HG03097 (cell line): ENCODE results near the gene TRPM5.

ENCODE experiments used
- ATAC-seq: cut with Tn5 transposase; IDR thresholded peaks from one replicate; pipeline ENCODE4 v1.9.1; 2021; ENCODE audit not compliant: unreplicated experiment, low FRiP score

The TRPM5 gene

GRCh38 chr11:2423157-2424025, 20.9 kb downstream of the TRPM5 start:
- no peak for ATAC-seq

- ATAC-seq: no peak
These were observed 21.7 kb downstream of the TRPM5 start for GRCh38 chr11:2422461-2423156.

- ATAC-seq: no peak
These were observed 22.3 kb downstream of the TRPM5 start for GRCh38 chr11:2421996-2422395.

- ATAC-seq: no peak
These were observed 22.9 kb downstream of the TRPM5 start for GRCh38 chr11:2421226-2421994.

GRCh38 chr11:2420502-2421225, 23.6 kb downstream of the TRPM5 start:
- no peak for ATAC-seq

- ATAC-seq: no peak
These were observed 24.4 kb downstream of the TRPM5 start for GRCh38 chr11:2419638-2420501.

GRCh38 chr11:2418693-2419360, 25.5 kb downstream of the TRPM5 start:
- no peak for ATAC-seq

- ATAC-seq: no peak
These were observed 26.2 kb downstream of the TRPM5 start for GRCh38 chr11:2417856-2418692.

- ATAC-seq: no peak
These were observed 27.5 kb downstream of the TRPM5 start for GRCh38 chr11:2416765-2417164.

- ATAC-seq: no peak
These were observed 28.5 kb downstream of the TRPM5 start for GRCh38 chr11:2415601-2416380.

GRCh38 chr11:2415171-2415570, 29.1 kb downstream of the TRPM5 start:
- ATAC-seq: no peak

GRCh38 chr11:2414616-2415015, 29.7 kb downstream of the TRPM5 start:
- no peak for ATAC-seq

GRCh38 chr11:2413742-2414579, 30.4 kb downstream of the TRPM5 start:
- ATAC-seq: no peak

- ATAC-seq: no peak
These were observed 32.0 kb downstream of the TRPM5 start for GRCh38 chr11:2412323-2412722.

- ATAC-seq: no peak
These were observed 32.6 kb downstream of the TRPM5 start for GRCh38 chr11:2411446-2412305.

GRCh38 chr11:2410616-2411015, 33.7 kb downstream of the TRPM5 start:
- ATAC-seq: no peak
